Measurements from ENCODE around the gene ZNF678. TPM values are rescaled to one million over a fixed set of nuclear protein-coding genes. Genes with fewer than 3 reads are reported as not detected.

Gene ZNF678
- total and polyA plus RNA-seq, 2 experiments from 2014 or later, result 2.3 to 11.5 TPM

DNA sequence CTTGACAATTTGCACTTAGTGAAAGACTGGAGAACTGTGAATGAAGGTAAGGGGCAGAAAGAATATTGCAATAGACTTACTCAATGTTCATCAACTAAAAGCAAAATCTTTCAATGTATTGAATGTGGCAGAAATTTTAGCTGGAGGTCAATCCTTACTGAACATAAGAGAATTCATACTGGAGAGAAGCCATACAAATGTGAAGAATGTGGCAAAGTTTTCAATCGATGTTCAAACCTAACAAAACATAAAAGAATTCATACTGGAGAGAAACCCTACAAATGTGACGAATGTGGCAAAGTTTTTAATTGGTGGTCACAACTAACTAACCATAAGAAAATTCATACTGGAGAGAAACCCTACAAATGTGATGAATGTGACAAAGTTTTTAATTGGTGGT is 91.1 kb downstream of the ZNF678 start:
- Histone ChIP-seq H3K9me2 (replicated peaks; ENCODE audit: insufficient read depth) (no peaks in the 10 kb centered on the region), H3K27ac (no peak overlapping the region), H4K20me1 (ENCODE audit: insufficient read depth, poor library complexity, severe bottlenecking) (no peaks in the 10 kb centered on the region), H3K4me3 (no peak overlapping the region), H2AFZ (no peak overlapping the region), H3K79me2 (no peaks in the 10 kb centered on the region), H3K36me3 (replicated peaks; ENCODE audit: insufficient read depth, low read depth) (peaks cover 12% of the 10 kb centered on the region), H3K4me1 (ENCODE audit: insufficient read depth) (no peaks in the 10 kb centered on the region), H3K4me2 (no peak overlapping the region), H3K27me3 (no peaks in the 10 kb centered on the region), H3K9me3 (ENCODE audit: low read depth) (peaks cover 100% of the 10 kb centered on the region)
- no peak for DNase-seq (ENCODE audit: low spot score)
- TF ChIP-seq, protein P1, sequence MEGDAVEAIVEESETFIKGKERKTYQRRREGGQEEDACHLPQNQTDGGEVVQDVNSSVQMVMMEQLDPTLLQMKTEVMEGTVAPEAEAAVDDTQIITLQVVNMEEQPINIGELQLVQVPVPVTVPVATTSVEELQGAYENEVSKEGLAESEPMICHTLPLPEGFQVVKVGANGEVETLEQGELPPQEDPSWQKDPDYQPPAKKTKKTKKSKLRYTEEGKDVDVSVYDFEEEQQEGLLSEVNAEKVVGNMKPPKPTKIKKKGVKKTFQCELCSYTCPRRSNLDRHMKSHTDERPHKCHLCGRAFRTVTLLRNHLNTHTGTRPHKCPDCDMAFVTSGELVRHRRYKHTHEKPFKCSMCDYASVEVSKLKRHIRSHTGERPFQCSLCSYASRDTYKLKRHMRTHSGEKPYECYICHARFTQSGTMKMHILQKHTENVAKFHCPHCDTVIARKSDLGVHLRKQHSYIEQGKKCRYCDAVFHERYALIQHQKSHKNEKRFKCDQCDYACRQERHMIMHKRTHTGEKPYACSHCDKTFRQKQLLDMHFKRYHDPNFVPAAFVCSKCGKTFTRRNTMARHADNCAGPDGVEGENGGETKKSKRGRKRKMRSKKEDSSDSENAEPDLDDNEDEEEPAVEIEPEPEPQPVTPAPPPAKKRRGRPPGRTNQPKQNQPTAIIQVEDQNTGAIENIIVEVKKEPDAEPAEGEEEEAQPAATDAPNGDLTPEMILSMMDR (IDR thresholded peaks at IDR 0.05; ENCODE audit: poor library complexity), result no peak
- TF ChIP-seq EZH2phosphoT487 (IDR thresholded peaks at IDR 0.05; ENCODE audit: low read depth, severe bottlenecking, unreplicated experiment), result no peak
- TF ChIP-seq EZH2 (IDR thresholded peaks at IDR 0.05; ENCODE audit: borderline replicate concordance), result no peak
- WGBS (ENCODE audit: low lambda C conversion rate, missing lambda C conversion rate), result 98% methylated on average over 2 of the region's 2 CpGs

DNA sequence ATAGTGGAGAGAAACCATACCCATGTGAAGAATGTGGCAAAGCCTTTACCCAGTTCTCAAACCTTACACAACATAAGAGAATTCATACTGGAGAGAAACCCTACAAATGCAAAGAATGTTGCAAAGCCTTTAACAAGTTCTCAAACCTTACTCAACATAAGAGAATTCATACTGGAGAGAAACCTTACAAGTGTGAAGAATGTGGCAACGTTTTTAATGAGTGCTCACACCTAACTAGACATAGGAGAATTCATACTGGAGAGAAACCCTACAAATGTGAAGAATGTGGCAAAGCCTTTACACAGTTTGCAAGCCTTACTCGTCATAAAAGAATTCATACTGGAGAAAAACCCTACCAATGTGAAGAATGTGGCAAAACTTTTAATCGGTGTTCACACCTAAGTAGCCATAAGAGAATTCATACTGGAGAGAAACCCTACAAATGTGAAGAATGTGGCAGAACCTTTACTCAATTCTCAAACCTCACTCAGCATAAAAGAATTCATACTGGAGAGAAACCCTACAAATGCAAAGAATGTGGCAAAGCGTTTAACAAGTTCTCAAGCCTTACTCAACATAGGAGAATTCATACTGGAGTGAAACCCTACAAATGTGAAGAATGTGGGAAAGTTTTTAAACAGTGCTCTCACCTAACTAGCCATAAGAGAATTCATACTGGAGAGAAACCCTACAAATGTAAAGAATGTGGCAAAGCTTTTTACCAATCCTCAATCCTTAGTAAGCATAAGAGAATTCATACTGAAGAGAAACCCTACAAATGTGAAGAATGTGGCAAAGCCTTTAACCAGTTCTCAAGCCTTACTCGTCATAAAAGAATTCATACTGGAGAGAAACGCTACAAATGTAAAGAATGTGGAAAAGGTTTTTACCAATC is 91.7 kb downstream of the ZNF678 start:
- H3K9me2 ChIP-seq (replicated peaks; ENCODE audit: insufficient read depth), result no peaks in the 10 kb centered on the region
- TF ChIP-seq, protein P1 (IDR thresholded peaks at IDR 0.05; ENCODE audit: poor library complexity), result no peak
- peak; percentile 11 for TF ChIP-seq EZH2 (IDR thresholded peaks at IDR 0.05; ENCODE audit: borderline replicate concordance)
- 98% methylated on average over 6 of the region's 6 CpGs for WGBS (ENCODE audit: low lambda C conversion rate, missing lambda C conversion rate)
- no peak for DNase-seq (ENCODE audit: low spot score)
- peaks cover 12% of the 10 kb centered on the region for H3K36me3 ChIP-seq (replicated peaks; ENCODE audit: insufficient read depth, low read depth)
- H2AFZ ChIP-seq, result no peak overlapping the region
- no peaks in the 10 kb centered on the region for H3K27me3 ChIP-seq
- H3K4me3 ChIP-seq, result peak overlapping the region; percentile 17
- no peak overlapping the region for H3K27ac ChIP-seq
- no peak overlapping the region for H3K4me2 ChIP-seq
- no peaks in the 10 kb centered on the region for H3K79me2 ChIP-seq
- H3K4me1 ChIP-seq (ENCODE audit: insufficient read depth), result no peaks in the 10 kb centered on the region
- no peaks in the 10 kb centered on the region for H4K20me1 ChIP-seq (ENCODE audit: insufficient read depth, poor library complexity, severe bottlenecking)
- H3K9me3 ChIP-seq (ENCODE audit: low read depth), result peaks cover 100% of the 10 kb centered on the region

DNA sequence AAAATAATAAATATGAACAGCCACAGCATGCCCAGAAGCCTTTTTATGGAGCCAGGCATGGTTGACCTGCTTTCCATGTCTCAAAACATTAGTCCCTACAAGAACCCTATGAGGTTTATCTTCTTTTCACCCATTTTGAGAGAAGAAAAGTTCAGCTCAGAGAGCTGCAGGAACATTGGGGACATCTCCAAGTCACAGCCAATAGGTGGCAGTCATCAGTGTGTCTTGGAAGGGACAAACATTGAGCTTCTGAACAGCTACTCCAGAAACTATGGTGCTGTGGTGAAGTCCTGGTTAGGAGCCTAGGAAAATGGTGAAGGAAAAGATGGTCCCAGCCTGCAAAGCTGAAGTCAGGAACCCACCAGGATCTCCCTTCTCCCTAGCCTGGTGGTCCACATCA is 98.1 kb downstream of the ZNF678 start:
- Histone ChIP-seq H3K27ac (no peak overlapping the region), H2AFZ (no peak overlapping the region), H3K9me2 (replicated peaks; ENCODE audit: insufficient read depth) (no peaks in the 10 kb centered on the region), H3K27me3 (no peaks in the 10 kb centered on the region), H3K4me3 (peak overlapping the region; percentile 8), H3K9me3 (ENCODE audit: low read depth) (peaks cover 67% of the 10 kb centered on the region), H4K20me1 (ENCODE audit: insufficient read depth, poor library complexity, severe bottlenecking) (no peaks in the 10 kb centered on the region), H3K36me3 (replicated peaks; ENCODE audit: insufficient read depth, low read depth) (peaks cover 3% of the 10 kb centered on the region), H3K79me2 (no peaks in the 10 kb centered on the region), H3K4me2 (no peak overlapping the region), H3K4me1 (ENCODE audit: insufficient read depth) (no peaks in the 10 kb centered on the region)
- no peak for TF ChIP-seq EZH2phosphoT487 (IDR thresholded peaks at IDR 0.05; ENCODE audit: low read depth, severe bottlenecking, unreplicated experiment)
- TF ChIP-seq EZH2 (IDR thresholded peaks at IDR 0.05; ENCODE audit: borderline replicate concordance), result no peak
- TF ChIP-seq, protein P1 (IDR thresholded peaks at IDR 0.05; ENCODE audit: poor library complexity), result no peak
- no peak for DNase-seq (ENCODE audit: low spot score)

All from hepatocyte (in vitro differentiated cells).